GM12801 (cell line): ENCODE results near the gene PPFIA4.

ENCODE experiments used
- CTCF ChIP-seq: IDR thresholded peaks from one replicate; pipeline ENCODE4 v1.5.1; 2011; ENCODE audit warnings: control low read depth; ENCODE audit not compliant: insufficient read length; ENCODE audit errors: extremely low read depth

Gene PPFIA4

GRCh38 chr1:202989879-202990278, 36.4 kb upstream of the PPFIA4 start:
- no peak for TF ChIP-seq CTCF

- TF ChIP-seq CTCF, result no peak
Observed at GRCh38 chr1:202991112-202991511, 35.2 kb upstream of the PPFIA4 start.

- no peak for TF ChIP-seq CTCF
Observed at GRCh38 chr1:202994756-202995155, 31.5 kb upstream of the PPFIA4 start.

GRCh38 chr1:202998836-202999750, 27.2 kb upstream of the PPFIA4 start:
- no peak for TF ChIP-seq CTCF

GRCh38 chr1:203000217-203000944, 25.9 kb upstream of the PPFIA4 start:
- no peak for TF ChIP-seq CTCF

- TF ChIP-seq CTCF, result no peak
Observed at GRCh38 chr1:203001986-203002385, 24.3 kb upstream of the PPFIA4 start.

- TF ChIP-seq CTCF, result no peak
Observed at GRCh38 chr1:203002951-203003350, 23.3 kb upstream of the PPFIA4 start.
